Uterus (tissue), 4 donors: ENCODE data around the gene NPHS2. TPM values are rescaled to one million over a fixed set of nuclear protein-coding genes. Genes with fewer than 3 reads are reported as not detected.

Experiments
- DNase-seq, 2 donors: peaks; one replicate each; pipeline ENCODE4 v3.0.0-alpha.2; 2019 to 2020
- H3K27ac ChIP-seq, 2 donors: fragments of 200-600 bp; sonication (generic); 1 replicate in 1 of 2; 2 replicates in 1 of 2; pipeline ENCODE4 v1.5.1; 2016 to 2018
- H3K27me3 ChIP-seq, 2 donors: fragments of 200-600 bp; sonication (generic); one replicate each; pipeline ENCODE4 v1.5.1; 2018 to 2019; ENCODE audit warnings: control low read depth in 1 of 2
- H3K36me3 ChIP-seq, 2 donors: fragments of 200-600 bp; sonication (generic); one replicate each; pipeline ENCODE4 v1.5.1; 2019; ENCODE audit warnings: control low read depth in 1 of 2
- H3K4me1 ChIP-seq, 2 donors: fragments of 200-600 bp; sonication (generic); one replicate each; pipeline ENCODE4 v1.5.1; 2018 to 2019; ENCODE audit warnings: control low read depth in 1 of 2
- H3K4me3 ChIP-seq, 2 donors: fragments of 200-600 bp; sonication (generic); 1 replicate in 1 of 2; 2 replicates in 1 of 2; pipeline ENCODE4 v1.5.1; 2018 to 2019; ENCODE audit warnings: mild to moderate bottlenecking in 1 of 2
- H3K9me3 ChIP-seq, 2 donors: fragments of 200-600 bp; sonication (generic); one replicate each; pipeline ENCODE4 v1.5.1; 2019; ENCODE audit warnings: control low read depth in 1 of 2
- POLR2A ChIP-seq, 2 donors: fragments of 450-650 bp; IDR thresholded peaks; one replicate each; pipeline ENCODE4 v1.6.1; 2016; ENCODE audit warnings: antibody characterized with exemption in 2 of 2, mild to moderate bottlenecking in 1 of 2, moderate library complexity in 1 of 2
- intact Hi-C: fragments of 100-400 bp; cut with DNase I; formaldehyde crosslinking; loops from one replicate; pipeline ENCODE4 v1.15.1; 2023; ENCODE audit warnings: low total_unique reads
- total RNA-seq, 4 donors: library from RNA; depleted of rRNA in 3 of 4; stranded (reverse); fragments of >200 nt in 3 of 4; gene quantifications; one replicate each; pipeline versions ENCODE4 v1.1.0 to v1.2.4, GENCODE V29; 2014 to 2023
- TF ChIP-seq, protein P1 (sequence below), 4 experiments: fragments of 200-600 bp in 2 of 4; fragments of 450-650 bp in 2 of 4; sonication (generic) in 2 of 4; IDR thresholded peaks; one replicate each; pipeline ENCODE4 v1.5.1; 2016 to 2019; ENCODE audit warnings: antibody characterized with exemption in 4 of 4, mild to moderate bottlenecking in 2 of 4, moderate library complexity in 1 of 4
- donor health status: DM: yes; HTN: yes; CAD: no.

Gene NPHS2
- total RNA-seq, 4 donors from 2014 or later: not detected

DNA sequence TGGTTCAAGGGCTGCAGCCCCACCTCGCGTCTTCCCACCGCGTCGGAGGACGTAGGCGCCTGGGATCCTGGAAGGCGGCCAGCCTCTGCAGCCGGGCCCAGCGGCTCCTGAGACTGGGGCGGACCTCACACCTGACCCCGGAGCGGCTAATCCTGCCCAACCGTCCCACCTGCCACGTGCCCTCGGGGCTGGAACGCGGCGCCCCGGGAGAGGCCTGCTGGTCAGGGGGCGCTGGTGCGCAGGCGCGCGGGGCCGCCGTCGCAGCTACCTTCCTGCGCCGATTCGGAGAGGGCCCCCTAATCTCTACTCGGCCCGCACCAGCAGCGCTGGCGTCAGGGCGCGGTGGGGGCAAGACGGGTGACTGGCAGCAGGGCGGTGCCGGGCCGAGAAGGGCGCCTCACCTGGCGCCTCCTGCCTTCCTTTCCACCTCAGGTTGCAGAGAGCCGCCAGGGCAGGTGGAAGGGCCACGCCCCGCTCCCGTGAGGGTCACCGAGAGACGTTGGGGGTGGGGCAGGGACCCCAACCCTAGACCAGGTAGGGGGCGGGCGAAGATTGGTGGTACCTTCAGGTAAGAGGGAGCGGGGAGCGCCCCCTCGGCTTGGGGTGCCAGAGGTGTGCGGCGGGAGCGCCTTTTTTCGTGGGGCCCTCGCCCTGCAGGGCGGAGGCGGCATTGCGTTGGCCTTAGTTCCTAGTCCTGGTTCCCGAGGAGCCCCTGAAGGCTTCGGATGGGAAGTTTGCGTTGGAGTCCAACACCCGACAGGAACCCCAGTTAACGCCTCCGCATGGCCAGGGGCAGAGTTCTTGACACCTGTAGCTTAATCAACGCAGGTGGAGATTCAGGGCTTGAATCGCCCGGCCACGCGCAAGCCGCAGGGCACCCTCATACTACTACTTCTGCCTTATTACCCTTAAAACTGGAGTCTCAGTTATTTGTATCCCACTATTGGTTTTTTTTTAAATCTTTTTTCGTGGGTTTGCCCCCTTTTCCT, 16.1 kb upstream of the NPHS2 start, which contains the start of gene TDRD5:
TDRD5 (plus strand) TSS at position 241 of the 989 bp plus-strand sequence. CDS start 784 bp downstream, outside the sequence.
- H3K4me3 ChIP-seq: no peak within 1 kb of the TSS
- peaks cover 0 to 12% of the 10 kb centered on the region in 2 donors for H3K27me3 ChIP-seq
- H3K9me3 ChIP-seq: no peaks in the 10 kb centered on the region
- no peaks in the 10 kb centered on the region for H3K4me1 ChIP-seq
- no peak within 1 kb of the TSS for H3K27ac ChIP-seq
- TF ChIP-seq, protein P1, sequence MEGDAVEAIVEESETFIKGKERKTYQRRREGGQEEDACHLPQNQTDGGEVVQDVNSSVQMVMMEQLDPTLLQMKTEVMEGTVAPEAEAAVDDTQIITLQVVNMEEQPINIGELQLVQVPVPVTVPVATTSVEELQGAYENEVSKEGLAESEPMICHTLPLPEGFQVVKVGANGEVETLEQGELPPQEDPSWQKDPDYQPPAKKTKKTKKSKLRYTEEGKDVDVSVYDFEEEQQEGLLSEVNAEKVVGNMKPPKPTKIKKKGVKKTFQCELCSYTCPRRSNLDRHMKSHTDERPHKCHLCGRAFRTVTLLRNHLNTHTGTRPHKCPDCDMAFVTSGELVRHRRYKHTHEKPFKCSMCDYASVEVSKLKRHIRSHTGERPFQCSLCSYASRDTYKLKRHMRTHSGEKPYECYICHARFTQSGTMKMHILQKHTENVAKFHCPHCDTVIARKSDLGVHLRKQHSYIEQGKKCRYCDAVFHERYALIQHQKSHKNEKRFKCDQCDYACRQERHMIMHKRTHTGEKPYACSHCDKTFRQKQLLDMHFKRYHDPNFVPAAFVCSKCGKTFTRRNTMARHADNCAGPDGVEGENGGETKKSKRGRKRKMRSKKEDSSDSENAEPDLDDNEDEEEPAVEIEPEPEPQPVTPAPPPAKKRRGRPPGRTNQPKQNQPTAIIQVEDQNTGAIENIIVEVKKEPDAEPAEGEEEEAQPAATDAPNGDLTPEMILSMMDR (IDR thresholded peaks at IDR 0.05): no peak
- no peaks in the 10 kb centered on the region for H3K36me3 ChIP-seq
- intact Hi-C loops: no loop called here
- DNase-seq: no peak

DNA sequence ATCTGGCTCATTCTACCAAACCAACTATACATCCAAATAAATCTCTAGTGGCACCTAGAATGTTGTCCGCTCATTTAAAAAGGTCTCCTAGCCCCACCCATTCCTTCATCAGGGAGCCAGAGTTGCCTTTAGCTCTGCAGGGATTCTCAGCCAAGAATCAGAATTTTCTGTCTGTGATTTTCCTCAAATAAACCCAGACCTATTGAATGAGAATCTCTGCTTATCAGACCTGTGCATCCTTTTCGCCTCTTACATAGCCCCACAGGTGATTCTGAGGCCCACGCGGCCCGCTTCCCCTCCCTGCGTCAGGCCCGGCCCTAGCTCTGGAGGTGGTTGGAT, 15.5 kb upstream of the NPHS2 start:
- H3K36me3 ChIP-seq: no peaks in the 10 kb centered on the region
- peaks cover 0 to 12% of the 10 kb centered on the region in 2 donors for H3K27me3 ChIP-seq
- H3K27ac ChIP-seq: no peak overlapping the region
- intact Hi-C loops: no loop called here
- no peak overlapping the region for H3K4me3 ChIP-seq
- no peak for DNase-seq
- TF ChIP-seq POLR2A (IDR thresholded peaks at IDR 0.05): no peak
- TF ChIP-seq, protein P1 (IDR thresholded peaks at IDR 0.05): no peak
- peaks cover 0 to 4% of the 10 kb centered on the region in 2 donors for H3K4me1 ChIP-seq
- no peaks in the 10 kb centered on the region for H3K9me3 ChIP-seq

- TF ChIP-seq, protein P1 (IDR thresholded peaks at IDR 0.05): no peak
- no peak for TF ChIP-seq POLR2A (IDR thresholded peaks at IDR 0.05)
- no peak for DNase-seq
- H3K4me1 ChIP-seq: peaks cover 0 to 4% of the 10 kb centered on the region in 2 donors
- H3K36me3 ChIP-seq: no peaks in the 10 kb centered on the region
- H3K27ac ChIP-seq: no peak overlapping the region
- intact Hi-C loops: no loop called here
- no peaks in the 10 kb centered on the region for H3K9me3 ChIP-seq
- no peak overlapping the region for H3K4me3 ChIP-seq
- peaks cover 0 to 12% of the 10 kb centered on the region in 2 donors for H3K27me3 ChIP-seq
These were observed 14.9 kb upstream of the NPHS2 start for GRCh38 chr1:179590671-179591070.

GRCh38 chr1:179589509-179589908, 13.8 kb upstream of the NPHS2 start:
- Histone ChIP-seq H3K4me3 (no peak overlapping the region), H3K4me1 (peaks cover 0 to 4% of the 10 kb centered on the region in 2 donors), H3K9me3 (no peaks in the 10 kb centered on the region), H3K36me3 (no peaks in the 10 kb centered on the region), H3K27ac (no peak overlapping the region), H3K27me3 (peaks cover 0 to 12% of the 10 kb centered on the region in 2 donors)
- intact Hi-C loops: no loop called here
- DNase-seq: no peak
- TF ChIP-seq, protein P1 (IDR thresholded peaks at IDR 0.05): no peak
- TF ChIP-seq POLR2A (IDR thresholded peaks at IDR 0.05): no peak

- H3K4me3 ChIP-seq: no peak overlapping the region
- H3K9me3 ChIP-seq: no peaks in the 10 kb centered on the region
- TF ChIP-seq POLR2A (IDR thresholded peaks at IDR 0.05): no peak
- TF ChIP-seq, protein P1 (IDR thresholded peaks at IDR 0.05): no peak
- peaks cover 0 to 12% of the 10 kb centered on the region in 2 donors for H3K27me3 ChIP-seq
- intact Hi-C loops: no loop called here
- no peaks in the 10 kb centered on the region for H3K36me3 ChIP-seq
- peaks cover 0 to 4% of the 10 kb centered on the region in 2 donors for H3K4me1 ChIP-seq
- DNase-seq: no peak
- H3K27ac ChIP-seq: no peak overlapping the region
These were observed 12.8 kb upstream of the NPHS2 start for GRCh38 chr1:179588425-179589024.
